ENCODE results near the gene SNAP23. TPM values are rescaled to one million over a fixed set of nuclear protein-coding genes. Genes with fewer than 3 reads are reported as not detected.

The SNAP23 gene
- total RNA-seq, 1 experiment from 2014 or later = 68.3 TPM

DNA sequence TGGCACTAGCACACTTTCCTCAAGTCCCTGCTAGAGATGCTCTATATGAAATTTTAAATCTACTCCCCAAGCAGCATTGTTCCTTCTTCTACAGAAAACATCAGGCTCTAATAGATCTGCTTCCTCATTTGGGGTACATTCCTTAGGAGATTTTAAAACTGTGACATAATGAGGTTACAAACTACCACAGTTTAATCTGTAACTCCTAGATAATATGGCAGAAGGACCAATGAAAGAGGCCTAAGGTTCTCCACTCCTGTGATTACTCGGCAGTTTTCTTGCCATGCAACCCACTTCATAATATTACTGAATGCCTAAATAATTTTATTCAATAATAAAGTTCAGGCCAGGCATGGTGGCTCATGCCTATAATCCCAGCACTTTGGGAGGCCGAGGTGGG is 20.6 kb upstream of the SNAP23 start:
- no peak overlapping the region for H3K4me3 Mint-ChIP-seq
- ChIA-PET CTCF (interaction anchor here (1.6 kb wide), 1 partner anchor 89 kb away, joined by 4 read pairs; no protein-coding TSS in a partner anchor), POLR2A (interaction anchor here (0.6 kb wide), 1 partner anchor 180 kb away, joined by 5 read pairs; no protein-coding TSS in a partner anchor)
- H3K9me3 Mint-ChIP-seq = no peaks in the 10 kb centered on the region
- DNase-seq (ENCODE audit: low spot score) (no peak), ATAC-seq (no peak)
- H3K27ac Mint-ChIP-seq = no peak overlapping the region
- no peaks in the 10 kb centered on the region for H3K27me3 Mint-ChIP-seq (ENCODE audit: low read depth)
- no peaks in the 10 kb centered on the region for H3K4me1 Mint-ChIP-seq
- TF ChIP-seq NFE2L1 (CRISPR knock-in tag; IDR thresholded peaks at IDR 0.05) (no peak), HMGA2 (CRISPR knock-in tag; IDR thresholded peaks at IDR 0.05) (no peak), NFATC4 (CRISPR knock-in tag; IDR thresholded peaks at IDR 0.05) (no peak), OVOL2 (CRISPR knock-in tag; IDR thresholded peaks at IDR 0.05; ENCODE audit: borderline replicate concordance) (no peak), KAT7 (CRISPR knock-in tag; IDR thresholded peaks at IDR 0.05; ENCODE audit: borderline replicate concordance) (no peak), CREM (CRISPR knock-in tag; IDR thresholded peaks at IDR 0.05) (no peak), JAZF1 (CRISPR knock-in tag; IDR thresholded peaks at IDR 0.05) (no peak), FOXK1 (CRISPR knock-in tag; IDR thresholded peaks at IDR 0.05) (no peak), TEAD1 (CRISPR knock-in tag; IDR thresholded peaks at IDR 0.05) (no peak), ESRRA (CRISPR knock-in tag; IDR thresholded peaks at IDR 0.05; ENCODE audit: borderline replicate concordance) (no peak), MXD4 (CRISPR knock-in tag; IDR thresholded peaks at IDR 0.05; ENCODE audit: borderline replicate concordance) (no peak)
- TF ChIP-seq, protein P1, sequence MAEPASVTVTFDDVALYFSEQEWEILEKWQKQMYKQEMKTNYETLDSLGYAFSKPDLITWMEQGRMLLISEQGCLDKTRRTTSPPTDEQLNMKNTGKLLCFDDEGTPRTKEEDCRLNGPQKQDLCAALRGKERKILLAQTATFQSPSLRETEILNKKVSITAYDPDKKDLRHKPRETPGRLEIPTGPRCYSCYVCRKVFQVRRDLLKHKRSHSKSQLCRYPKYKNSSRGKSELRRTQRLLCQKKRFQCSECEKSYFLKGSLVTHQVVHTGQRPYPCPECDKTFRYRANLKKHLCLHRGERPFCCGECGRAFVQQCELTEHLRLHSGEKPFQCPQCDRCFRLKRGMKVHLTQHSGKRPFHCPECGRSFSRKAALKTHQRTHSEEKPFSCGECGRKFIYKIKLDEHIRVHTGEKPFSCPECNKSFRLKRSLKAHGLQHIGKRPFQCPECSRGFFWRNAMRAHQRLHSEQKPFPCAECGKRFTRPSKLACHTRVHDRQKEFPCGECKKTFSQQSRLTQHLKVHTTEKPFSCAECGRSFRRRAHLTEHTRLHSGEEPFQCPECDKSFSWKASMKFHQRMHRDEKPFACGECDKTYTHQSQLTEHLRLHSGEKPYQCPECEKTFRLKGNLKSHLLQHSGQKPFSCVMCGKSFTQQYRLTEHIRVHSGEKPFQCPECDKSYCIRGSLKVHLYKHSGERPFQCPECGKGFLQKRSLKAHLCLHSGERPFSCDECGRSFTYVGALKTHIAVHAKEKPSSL (CRISPR knock-in tag; conservative IDR thresholded peaks at IDR 0.05) = no peak
- TF ChIP-seq, protein P2, sequence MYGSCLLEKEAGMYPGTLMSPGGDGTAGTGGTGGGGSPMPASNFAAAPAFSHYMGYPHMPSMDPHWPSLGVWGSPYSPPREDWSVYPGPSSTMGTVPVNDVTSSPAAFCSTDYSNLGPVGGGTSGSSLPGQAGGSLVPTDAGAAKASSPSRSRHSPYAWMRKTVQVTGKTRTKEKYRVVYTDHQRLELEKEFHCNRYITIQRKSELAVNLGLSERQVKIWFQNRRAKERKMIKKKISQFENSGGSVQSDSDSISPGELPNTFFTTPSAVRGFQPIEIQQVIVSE (CRISPR knock-in tag; IDR thresholded peaks at IDR 0.05; ENCODE audit: borderline replicate concordance) = no peak
- TF ChIP-seq, protein P3, sequence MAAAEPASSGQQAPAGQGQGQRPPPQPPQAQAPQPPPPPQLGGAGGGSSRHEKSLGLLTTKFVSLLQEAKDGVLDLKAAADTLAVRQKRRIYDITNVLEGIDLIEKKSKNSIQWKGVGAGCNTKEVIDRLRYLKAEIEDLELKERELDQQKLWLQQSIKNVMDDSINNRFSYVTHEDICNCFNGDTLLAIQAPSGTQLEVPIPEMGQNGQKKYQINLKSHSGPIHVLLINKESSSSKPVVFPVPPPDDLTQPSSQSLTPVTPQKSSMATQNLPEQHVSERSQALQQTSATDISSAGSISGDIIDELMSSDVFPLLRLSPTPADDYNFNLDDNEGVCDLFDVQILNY (CRISPR knock-in tag; IDR thresholded peaks at IDR 0.05) = no peak
- TF ChIP-seq, protein P4, sequence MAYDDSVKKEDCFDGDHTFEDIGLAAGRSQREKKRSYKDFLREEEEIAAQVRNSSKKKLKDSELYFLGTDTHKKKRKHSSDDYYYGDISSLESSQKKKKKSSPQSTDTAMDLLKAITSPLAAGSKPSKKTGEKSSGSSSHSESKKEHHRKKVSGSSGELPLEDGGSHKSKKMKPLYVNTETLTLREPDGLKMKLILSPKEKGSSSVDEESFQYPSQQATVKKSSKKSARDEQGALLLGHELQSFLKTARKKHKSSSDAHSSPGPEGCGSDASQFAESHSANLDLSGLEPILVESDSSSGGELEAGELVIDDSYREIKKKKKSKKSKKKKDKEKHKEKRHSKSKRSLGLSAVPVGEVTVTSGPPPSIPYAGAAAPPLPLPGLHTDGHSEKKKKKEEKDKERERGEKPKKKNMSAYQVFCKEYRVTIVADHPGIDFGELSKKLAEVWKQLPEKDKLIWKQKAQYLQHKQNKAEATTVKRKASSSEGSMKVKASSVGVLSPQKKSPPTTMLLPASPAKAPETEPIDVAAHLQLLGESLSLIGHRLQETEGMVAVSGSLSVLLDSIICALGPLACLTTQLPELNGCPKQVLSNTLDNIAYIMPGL (CRISPR knock-in tag; IDR thresholded peaks at IDR 0.05) = no peak
- TF ChIP-seq, protein P5, sequence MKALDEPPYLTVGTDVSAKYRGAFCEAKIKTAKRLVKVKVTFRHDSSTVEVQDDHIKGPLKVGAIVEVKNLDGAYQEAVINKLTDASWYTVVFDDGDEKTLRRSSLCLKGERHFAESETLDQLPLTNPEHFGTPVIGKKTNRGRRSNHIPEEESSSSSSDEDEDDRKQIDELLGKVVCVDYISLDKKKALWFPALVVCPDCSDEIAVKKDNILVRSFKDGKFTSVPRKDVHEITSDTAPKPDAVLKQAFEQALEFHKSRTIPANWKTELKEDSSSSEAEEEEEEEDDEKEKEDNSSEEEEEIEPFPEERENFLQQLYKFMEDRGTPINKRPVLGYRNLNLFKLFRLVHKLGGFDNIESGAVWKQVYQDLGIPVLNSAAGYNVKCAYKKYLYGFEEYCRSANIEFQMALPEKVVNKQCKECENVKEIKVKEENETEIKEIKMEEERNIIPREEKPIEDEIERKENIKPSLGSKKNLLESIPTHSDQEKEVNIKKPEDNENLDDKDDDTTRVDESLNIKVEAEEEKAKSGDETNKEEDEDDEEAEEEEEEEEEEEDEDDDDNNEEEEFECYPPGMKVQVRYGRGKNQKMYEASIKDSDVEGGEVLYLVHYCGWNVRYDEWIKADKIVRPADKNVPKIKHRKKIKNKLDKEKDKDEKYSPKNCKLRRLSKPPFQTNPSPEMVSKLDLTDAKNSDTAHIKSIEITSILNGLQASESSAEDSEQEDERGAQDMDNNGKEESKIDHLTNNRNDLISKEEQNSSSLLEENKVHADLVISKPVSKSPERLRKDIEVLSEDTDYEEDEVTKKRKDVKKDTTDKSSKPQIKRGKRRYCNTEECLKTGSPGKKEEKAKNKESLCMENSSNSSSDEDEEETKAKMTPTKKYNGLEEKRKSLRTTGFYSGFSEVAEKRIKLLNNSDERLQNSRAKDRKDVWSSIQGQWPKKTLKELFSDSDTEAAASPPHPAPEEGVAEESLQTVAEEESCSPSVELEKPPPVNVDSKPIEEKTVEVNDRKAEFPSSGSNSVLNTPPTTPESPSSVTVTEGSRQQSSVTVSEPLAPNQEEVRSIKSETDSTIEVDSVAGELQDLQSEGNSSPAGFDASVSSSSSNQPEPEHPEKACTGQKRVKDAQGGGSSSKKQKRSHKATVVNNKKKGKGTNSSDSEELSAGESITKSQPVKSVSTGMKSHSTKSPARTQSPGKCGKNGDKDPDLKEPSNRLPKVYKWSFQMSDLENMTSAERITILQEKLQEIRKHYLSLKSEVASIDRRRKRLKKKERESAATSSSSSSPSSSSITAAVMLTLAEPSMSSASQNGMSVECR (CRISPR knock-in tag; IDR thresholded peaks at IDR 0.05; ENCODE audit: borderline replicate concordance) = no peak
- TF ChIP-seq, protein P6, sequence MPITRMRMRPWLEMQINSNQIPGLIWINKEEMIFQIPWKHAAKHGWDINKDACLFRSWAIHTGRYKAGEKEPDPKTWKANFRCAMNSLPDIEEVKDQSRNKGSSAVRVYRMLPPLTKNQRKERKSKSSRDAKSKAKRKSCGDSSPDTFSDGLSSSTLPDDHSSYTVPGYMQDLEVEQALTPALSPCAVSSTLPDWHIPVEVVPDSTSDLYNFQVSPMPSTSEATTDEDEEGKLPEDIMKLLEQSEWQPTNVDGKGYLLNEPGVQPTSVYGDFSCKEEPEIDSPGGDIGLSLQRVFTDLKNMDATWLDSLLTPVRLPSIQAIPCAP (CRISPR knock-in tag; IDR thresholded peaks at IDR 0.05) = no peak
- H3K36me3 Mint-ChIP-seq = peaks cover 4% of the 10 kb centered on the region
